Measurements from ENCODE around the gene SDF4.
"Not testable (repeated sequence)": the region's sequence is repeated elsewhere in the genome, so short reads cannot be mapped to it uniquely, and the experiment has no call there.

The SDF4 gene

DNA sequence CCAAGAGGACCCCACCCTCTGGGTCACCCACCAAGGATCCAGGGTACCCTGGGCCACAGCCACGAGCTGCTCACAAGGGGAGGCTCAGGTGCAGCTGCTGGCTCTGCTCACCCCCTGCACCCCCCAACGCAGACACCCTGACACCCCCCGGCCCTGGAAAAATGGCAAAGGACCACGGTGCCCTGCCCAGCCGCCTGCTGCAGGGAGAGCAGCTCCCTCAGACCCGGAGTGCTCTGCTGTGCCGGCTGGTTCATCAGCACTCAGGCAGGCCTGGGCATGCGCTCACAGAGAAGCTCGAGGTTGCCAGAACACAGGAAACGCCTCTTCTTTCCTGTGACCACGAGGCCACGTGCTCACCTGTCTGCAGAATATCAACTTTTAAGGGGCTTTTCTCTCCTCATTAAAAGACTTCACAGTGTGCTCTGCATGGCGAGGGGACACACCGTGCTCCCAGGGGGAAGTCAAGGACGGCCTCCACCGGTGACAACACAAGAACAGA, 19.0 kb upstream of the SDF4 start:
- Histone ChIP-seq H4K20me1 (ENCODE audit: control insufficient read depth, insufficient read depth, low read depth, low read length) (no peaks in the 10 kb centered on the region), H3K9me2 (replicated peaks; ENCODE audit: control insufficient read depth, low read length) (no peaks in the 10 kb centered on the region), H3K4me2 (ENCODE audit: low read length) (peak overlapping the region; percentile 58), H3F3A (ENCODE audit: control insufficient read depth, insufficient read depth) (no peaks in the 10 kb centered on the region), H3K9me3 (ENCODE audit: control insufficient read depth, insufficient read depth, low read length) (no peaks in the 10 kb centered on the region), H3K27ac (ENCODE audit: low read depth, low read length) (no peak overlapping the region; the same call in 1 of the 2 replicates), H3K79me2 (ENCODE audit: control insufficient read depth, low read length) (no peaks in the 10 kb centered on the region), H3K27me3 (ENCODE audit: control insufficient read depth, low read length) (no peaks in the 10 kb centered on the region), H3K36me3 (ENCODE audit: control insufficient read depth, low read length) (peaks cover 32% of the 10 kb centered on the region), H3K4me1 (ENCODE audit: control insufficient read depth, low read length) (peaks cover 14% of the 10 kb centered on the region), H3K4me3 (ENCODE audit: low read length) (no peak overlapping the region)
- TF ChIP-seq EZH2phosphoT487 (IDR thresholded peaks at IDR 0.05; ENCODE audit: borderline replicate concordance, low read length), result no peak
- TF ChIP-seq, protein P1, sequence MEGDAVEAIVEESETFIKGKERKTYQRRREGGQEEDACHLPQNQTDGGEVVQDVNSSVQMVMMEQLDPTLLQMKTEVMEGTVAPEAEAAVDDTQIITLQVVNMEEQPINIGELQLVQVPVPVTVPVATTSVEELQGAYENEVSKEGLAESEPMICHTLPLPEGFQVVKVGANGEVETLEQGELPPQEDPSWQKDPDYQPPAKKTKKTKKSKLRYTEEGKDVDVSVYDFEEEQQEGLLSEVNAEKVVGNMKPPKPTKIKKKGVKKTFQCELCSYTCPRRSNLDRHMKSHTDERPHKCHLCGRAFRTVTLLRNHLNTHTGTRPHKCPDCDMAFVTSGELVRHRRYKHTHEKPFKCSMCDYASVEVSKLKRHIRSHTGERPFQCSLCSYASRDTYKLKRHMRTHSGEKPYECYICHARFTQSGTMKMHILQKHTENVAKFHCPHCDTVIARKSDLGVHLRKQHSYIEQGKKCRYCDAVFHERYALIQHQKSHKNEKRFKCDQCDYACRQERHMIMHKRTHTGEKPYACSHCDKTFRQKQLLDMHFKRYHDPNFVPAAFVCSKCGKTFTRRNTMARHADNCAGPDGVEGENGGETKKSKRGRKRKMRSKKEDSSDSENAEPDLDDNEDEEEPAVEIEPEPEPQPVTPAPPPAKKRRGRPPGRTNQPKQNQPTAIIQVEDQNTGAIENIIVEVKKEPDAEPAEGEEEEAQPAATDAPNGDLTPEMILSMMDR (IDR thresholded peaks at IDR 0.05; ENCODE audit: low read depth, low read length, poor library complexity, severe bottlenecking), result no peak

DNA sequence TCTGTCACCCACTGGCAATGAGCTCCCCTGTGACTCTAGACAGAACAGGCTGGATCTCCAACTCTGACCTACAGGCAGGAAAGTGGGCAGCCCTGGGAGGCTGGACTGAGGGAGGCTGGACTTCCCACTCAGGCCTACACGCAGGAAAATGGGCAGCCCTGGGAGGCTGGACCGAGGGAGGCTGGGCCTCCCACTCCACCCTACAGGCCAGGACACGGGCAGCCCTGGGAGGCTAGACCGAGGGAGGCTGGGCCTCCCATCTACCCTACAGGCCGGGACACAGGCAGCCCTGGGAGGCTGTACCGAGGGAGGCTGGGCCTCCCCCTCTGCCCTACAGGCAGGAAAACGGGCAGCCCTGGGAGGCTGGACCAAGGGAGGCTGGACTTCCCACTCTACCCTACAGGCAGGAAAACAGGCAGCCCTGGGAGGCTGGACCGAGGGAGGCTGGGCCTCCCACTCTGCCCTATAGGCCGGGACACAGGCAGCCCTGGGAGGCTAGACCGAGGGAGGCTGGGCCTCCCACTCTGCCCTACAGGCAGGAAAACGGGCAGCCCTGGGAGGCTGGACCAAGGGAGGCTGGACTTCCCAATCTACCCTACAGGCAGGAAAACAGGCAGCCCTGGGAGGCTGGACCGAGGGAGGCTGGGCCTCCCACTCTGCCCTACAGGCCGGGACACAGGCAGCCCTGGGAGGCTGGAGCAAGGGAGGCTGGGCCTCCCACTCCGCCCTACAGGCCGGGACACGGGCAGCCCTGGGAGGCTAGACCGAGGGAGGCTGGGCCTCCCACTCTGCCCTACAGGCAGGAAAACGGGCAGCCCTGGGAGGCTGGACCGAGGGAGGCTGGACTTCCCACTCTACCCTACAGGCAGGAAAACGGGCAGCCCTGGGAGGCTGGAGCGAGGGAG, 16.5 kb upstream of the SDF4 start:
- H4K20me1 ChIP-seq (ENCODE audit: control insufficient read depth, insufficient read depth, low read depth, low read length); H3K9me2 ChIP-seq (replicated peaks; ENCODE audit: control insufficient read depth, low read length); H3F3A ChIP-seq (ENCODE audit: control insufficient read depth, insufficient read depth); H3K27me3 ChIP-seq (ENCODE audit: control insufficient read depth, low read length); H3K36me3 ChIP-seq (ENCODE audit: control insufficient read depth, low read length); H3K9me3 ChIP-seq (ENCODE audit: control insufficient read depth, insufficient read depth, low read length); H3K27ac ChIP-seq (ENCODE audit: low read depth, low read length); H3K4me2 ChIP-seq (ENCODE audit: low read length); H3K79me2 ChIP-seq (ENCODE audit: control insufficient read depth, low read length); H3K4me3 ChIP-seq (ENCODE audit: low read length): not testable (repeated sequence)
- H3K4me1 ChIP-seq (ENCODE audit: control insufficient read depth, low read length), result peaks cover 14% of the 10 kb centered on the region

DNA sequence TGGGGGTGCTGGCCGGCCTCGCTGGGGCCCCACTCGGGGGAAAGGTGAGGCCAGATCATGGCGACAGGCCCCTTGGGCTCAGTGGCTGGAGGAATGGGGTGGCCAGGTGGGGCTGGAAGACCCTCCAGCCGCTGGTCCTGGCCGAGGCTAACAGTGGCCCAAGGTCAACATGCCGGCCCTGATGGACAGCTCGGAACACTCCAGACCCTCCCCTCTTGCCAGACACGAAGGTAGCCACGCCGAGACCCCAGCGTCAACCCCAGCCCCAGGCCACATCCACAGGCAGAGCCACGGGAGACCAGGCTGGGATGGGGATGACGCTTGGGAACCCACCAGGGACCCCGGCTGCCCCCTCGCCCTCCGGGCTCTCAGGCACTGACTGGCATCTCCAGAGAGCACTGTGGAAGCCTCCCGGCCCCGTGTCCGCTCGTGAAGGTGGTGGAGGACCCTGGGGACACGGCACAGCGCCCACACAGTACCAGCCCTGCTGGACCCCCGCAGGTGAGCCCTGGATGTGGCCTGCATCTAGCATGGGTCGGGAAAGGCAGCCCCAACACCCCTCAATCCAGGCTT, 15.6 kb upstream of the SDF4 start:
- peaks cover 14% of the 10 kb centered on the region for H3K4me1 ChIP-seq (ENCODE audit: control insufficient read depth, low read length)
- no peaks in the 10 kb centered on the region; the same call in 1 of the 2 replicates for H3K36me3 ChIP-seq (ENCODE audit: control insufficient read depth, low read length)
- no peak overlapping the region for H3K4me2 ChIP-seq (ENCODE audit: low read length)
- no peaks in the 10 kb centered on the region for H4K20me1 ChIP-seq (ENCODE audit: control insufficient read depth, insufficient read depth, low read depth, low read length)
- no peaks in the 10 kb centered on the region for H3F3A ChIP-seq (ENCODE audit: control insufficient read depth, insufficient read depth)
- H3K79me2 ChIP-seq (ENCODE audit: control insufficient read depth, low read length), result no peaks in the 10 kb centered on the region
- H3K27ac ChIP-seq (ENCODE audit: low read depth, low read length), result no peak overlapping the region
- H3K9me3 ChIP-seq (ENCODE audit: control insufficient read depth, insufficient read depth, low read length), result no peaks in the 10 kb centered on the region
- H3K27me3 ChIP-seq (ENCODE audit: control insufficient read depth, low read length), result no peaks in the 10 kb centered on the region
- no peaks in the 10 kb centered on the region for H3K9me2 ChIP-seq (replicated peaks; ENCODE audit: control insufficient read depth, low read length)
- TF ChIP-seq, protein P1 (IDR thresholded peaks at IDR 0.05; ENCODE audit: low read depth, low read length, poor library complexity, severe bottlenecking), result no peak
- no peak for TF ChIP-seq EZH2phosphoT487 (IDR thresholded peaks at IDR 0.05; ENCODE audit: borderline replicate concordance, low read length)
- no peak overlapping the region for H3K4me3 ChIP-seq (ENCODE audit: low read length)
